Thyroid gland (tissue), 4 donors: ENCODE data around the gene BRMS1.

Experiments used
- CTCF ChIP-seq, 6 experiments: fragments of 200-600 bp in 3 of 6; fragments of 450-650 bp in 3 of 6; sonication (generic) in 3 of 6; IDR thresholded peaks; one replicate each; pipeline ENCODE4 v1.5.1; 2016 to 2019; ENCODE audit warnings: antibody characterized with exemption in 6 of 6, mild to moderate bottlenecking in 2 of 6, inconsistent platforms in 1 of 6, moderate library complexity in 1 of 6
- POLR2A ChIP-seq, 2 donors: fragments of 450-650 bp; IDR thresholded peaks; one replicate each; pipeline ENCODE4 v1.6.1; 2017; ENCODE audit warnings: antibody characterized with exemption in 2 of 2, mild to moderate bottlenecking in 2 of 2, moderate library complexity in 1 of 2

GRCh38 chr11:66288671-66289547 is 56.0 kb downstream of the BRMS1 start, which contains the start of gene YIF1A:
- TF ChIP-seq CTCF (IDR thresholded peaks at IDR 0.05) = no peak
- peak in 1 of 2 donors; percentile 94 for TF ChIP-seq POLR2A (IDR thresholded peaks at IDR 0.05)
